ENCODE data around the gene NT5C2.
"Not testable (repeated sequence)": the region's sequence is repeated elsewhere in the genome, so short reads cannot be mapped to it uniquely, and the experiment has no call there.

Gene NT5C2

DNA sequence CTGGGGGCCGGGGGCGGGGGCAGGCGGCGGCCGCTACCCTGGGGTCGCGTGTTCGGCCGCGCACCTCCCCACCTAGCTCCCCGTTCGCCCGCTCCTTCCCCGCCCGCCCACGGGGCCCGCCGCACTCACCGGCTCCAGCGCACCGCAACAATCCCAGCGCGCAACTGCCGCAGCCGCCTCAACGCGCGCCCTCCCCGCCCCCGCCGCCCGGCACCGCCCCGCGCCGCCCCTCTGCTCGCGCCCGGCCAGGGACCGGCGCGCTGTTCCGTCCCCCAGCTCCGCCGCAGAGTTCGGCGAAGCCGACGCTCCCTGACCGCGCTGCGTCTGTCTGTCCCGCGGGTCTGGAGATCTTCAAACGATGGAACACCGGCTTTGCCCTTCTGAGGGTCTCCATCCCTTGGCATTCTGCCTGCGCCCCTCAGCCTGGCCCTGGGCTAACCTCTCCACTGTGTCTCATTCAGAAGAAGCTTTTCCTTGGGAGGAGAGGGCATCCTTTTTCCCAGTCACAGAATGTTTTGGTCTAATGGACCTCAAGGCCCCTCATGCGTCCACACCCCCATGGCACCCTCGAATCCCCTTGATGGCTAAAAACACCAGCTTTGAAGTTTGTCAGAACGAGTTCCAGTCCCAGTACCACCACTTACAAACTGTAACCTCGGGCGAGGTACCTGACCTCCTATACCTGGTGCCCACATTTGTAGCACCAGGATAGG lies at the start of gene NT5C2:
NT5C2 (minus strand) TSS at position 166 of the 713 bp plus-strand sequence. CDS start 18,314 bp downstream, outside the sequence.
- DNase-seq: peak; percentile 79

DNA sequence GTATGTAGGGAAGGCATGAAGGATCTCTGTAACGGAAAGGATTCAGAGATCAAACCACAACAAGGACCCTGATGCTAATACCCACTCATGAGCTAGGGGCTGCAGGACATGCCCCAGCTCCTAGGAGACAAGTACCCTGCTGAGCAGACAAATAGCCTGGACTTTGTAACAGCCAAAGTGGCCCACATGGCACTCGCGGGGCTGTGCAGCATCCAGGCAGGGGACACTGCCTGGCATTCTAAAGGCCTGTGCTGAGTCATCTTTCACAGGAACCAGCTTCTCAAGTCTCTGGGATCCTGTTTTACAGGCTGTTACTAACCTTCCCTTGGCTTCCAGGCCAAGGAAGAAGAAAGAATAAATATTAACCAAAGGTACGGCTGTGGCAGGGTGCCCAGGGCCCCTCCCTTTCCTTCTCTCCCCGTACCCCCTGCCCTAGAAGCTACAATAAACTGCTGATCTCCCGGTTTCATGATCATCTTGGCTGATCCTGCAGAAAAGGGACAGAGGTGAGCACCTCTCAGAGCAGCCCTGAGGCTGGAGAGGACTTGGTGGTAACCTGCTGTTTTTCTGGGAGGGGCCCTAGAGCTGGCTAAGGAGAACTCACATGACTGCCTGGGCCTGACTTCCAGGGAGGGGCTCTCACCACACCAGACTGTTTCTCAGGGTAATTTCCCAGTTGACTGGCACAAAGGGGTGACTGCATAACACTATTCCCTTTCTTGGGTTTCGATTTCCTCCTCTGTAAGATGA lies 48.4 kb upstream of the NT5C2 start:
- peak; percentile 5 for DNase-seq

GRCh38 chr10:103238506-103239252 lies 45.6 kb upstream of the NT5C2 start:
- DNase-seq: no peak

DNA sequence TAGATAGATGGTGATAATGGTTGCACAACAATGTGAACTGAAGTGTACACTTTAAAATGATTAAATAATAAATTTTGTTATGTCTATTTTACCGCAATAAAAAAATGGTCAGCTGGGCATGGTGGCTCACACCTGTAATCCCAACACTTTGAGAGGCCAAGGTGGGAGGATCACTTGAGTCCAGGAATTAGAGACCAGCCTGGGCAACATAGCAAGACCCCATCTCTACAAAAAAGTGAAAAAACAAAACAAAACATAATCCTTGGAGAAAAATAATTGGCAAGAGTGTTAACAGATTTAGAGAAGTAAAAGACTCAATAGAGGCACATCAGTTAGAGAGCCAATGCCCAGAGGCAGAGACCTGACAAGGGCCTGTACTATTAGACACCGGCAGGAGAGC lies 42.7 kb upstream of the NT5C2 start:
- no peak for DNase-seq

DNA sequence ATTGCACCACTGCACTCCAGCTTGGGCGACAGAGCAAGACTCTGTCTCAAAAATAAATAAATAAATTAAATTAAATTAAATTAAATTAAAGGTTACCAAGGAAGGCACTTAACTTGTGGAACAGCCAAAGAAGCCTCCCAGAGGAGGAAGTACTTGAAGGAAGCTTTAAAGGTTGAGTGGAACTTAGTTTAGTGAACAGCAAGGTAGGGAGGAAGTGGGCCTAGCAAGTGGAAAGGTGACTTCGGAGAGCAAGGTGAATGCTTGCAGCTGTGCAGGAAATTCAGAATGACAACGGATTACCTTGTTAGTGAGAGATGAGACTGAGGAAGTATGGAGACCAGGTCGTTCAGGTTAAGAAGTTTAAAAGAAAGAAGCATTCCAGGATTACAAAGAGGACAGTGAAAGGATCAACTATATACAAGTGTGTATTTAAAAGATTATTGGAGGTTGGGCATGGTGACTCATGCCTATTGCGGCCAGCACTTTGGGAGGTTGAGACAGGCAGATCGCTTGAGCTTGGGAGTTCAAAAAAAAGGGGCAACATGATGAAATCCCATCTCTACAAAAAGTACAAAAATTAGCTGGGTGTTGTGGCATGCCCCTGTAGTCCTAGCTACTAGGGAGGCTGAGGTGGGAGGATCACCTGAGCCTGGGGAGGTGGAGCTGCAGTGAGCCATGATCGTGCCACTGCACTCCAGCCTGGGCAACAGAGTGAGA lies 39.9 kb upstream of the NT5C2 start:
- DNase-seq: no peak

DNA sequence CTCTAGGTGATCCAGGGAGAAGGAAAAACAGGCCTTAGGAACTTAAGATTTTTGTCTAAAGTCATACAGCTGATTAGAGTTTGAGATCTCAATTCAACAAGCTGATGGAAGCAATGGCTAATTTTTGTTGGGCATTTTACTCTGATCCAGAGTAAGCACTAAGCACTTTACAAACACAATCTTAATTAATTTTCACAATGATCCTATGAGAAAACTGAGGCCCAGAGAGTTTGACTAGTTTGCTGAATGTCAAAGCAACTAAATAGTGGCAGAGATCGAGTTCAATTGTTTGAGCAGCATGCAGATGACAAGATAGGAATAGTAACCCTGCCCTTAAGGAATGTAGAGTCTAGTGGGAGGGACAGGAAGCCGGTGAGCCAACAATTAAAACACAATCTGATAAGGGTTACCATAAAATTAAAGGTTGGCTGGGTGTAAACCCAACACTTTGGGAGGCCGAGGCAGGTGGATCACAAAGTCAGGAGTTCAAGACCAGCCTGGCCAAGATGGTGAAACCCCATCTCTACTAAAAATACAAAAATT lies 39.1 kb upstream of the NT5C2 start:
- DNase-seq: no peak

DNA sequence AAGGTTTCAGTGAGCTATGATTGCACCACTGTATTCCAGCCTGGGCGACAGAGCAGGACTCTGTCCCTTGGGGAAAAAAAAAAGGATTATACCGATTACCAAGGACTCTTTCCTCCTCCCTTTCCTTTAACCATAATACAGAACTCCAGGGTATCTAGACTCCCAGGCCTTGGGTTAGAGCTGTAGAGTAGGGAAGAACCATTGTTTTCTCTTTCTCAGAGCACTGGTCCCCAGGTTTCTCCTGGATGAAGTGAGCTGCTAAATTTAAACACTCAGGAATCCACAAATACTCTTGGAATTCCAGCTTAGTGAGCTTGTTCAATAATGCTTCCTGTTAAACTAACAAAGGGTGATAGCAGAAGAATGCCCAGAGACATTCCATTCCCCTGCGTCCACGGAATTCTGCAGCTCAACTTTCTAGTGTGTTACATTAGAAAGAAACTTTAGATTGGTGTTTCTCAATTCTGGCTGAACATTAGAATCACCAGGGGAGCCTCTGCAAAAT lies 38.0 kb upstream of the NT5C2 start:
- DNase-seq: no peak

GRCh38 chr10:103227416-103227815 lies 34.3 kb upstream of the NT5C2 start:
- no peak for DNase-seq

GRCh38 chr10:103225939-103226338 lies 32.9 kb upstream of the NT5C2 start:
- no peak for DNase-seq

- DNase-seq: not testable (repeated sequence)
Measured at GRCh38 chr10:103224721-103225120, 31.6 kb upstream of the NT5C2 start.

- no peak for DNase-seq
Measured at GRCh38 chr10:103224133-103224532, 31.1 kb upstream of the NT5C2 start.

DNA sequence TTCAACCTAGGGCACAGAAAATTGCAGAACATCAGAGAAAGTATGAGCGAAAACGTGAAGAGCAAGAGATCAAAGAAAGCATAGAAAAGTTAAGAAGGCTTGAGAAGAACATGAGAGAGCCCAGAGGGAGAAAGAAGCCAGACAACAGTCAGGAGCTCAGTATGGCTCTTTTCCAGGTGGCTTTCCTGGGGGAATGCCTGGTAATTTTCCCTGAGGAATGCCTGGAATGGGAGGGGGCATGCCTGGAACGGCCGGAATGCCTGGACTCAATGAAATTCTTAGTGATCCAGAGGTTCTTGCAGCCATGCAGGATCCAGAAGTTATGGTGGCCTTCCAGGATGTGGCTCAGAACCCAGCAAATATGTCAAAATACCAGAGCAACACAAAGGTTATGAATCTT lies 23.3 kb upstream of the NT5C2 start:
- not testable (repeated sequence) for DNase-seq

DNA sequence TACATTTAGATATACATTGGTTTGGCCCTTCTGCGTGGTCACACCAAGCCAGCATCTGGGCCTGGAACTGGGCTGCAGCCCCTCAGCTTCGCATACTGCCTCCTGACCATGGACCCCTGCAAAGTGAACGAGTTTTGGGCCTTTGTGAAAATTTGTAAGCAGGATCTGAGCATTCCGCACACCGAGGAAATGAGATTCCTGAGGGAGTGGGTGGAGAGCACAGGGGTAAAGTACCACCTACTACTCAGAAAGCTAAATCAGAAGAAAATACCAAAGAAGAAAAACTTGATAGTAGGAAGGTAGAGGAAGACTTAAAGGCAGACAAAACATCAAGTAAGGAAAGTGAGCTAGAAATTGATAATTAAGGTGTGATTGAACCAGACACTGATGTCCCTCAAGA lies 22.5 kb upstream of the NT5C2 start:
- no peak for DNase-seq

GRCh38 chr10:103210262-103210661 lies 17.2 kb upstream of the NT5C2 start:
- not testable (repeated sequence) for DNase-seq

DNA sequence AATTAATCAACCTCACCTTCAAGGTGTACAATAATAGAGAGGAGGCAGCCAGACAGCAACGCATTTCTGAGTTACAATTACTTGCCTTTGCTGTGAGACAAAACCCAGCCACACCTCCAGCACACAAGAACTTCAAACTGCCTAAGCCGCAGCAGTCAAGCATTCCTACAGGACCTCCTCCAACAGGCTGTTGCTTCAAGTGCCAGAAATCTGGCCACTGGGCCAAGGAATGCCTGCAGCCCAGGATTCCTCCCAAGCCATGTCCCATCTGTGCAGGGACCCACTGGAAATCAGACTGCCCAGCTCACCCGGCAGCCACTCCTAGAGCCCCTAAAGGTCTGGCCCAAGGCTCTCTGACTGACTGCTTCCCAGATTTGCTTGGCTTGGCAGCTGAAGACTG lies 14.6 kb upstream of the NT5C2 start:
- not testable (repeated sequence) for DNase-seq

DNA sequence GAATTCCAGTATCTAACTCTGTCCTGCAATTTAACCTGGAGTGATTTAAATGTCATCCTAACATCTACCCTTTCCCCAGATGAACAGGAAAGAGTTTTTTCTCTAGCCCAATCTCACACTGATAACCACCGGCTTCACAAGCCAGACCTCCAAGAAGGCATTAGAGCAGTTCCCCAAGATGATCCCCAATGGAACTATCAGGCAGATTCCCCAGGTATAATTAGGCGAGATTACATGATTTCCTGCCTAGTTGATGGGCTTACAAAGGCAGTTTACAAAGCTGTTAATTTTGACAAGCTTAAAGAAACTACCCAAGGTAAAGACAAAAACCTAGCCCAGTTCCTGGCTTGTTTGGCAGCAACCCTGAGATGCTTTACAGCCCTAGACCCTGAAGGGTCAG lies 14.1 kb upstream of the NT5C2 start:
- DNase-seq: no peak

DNA sequence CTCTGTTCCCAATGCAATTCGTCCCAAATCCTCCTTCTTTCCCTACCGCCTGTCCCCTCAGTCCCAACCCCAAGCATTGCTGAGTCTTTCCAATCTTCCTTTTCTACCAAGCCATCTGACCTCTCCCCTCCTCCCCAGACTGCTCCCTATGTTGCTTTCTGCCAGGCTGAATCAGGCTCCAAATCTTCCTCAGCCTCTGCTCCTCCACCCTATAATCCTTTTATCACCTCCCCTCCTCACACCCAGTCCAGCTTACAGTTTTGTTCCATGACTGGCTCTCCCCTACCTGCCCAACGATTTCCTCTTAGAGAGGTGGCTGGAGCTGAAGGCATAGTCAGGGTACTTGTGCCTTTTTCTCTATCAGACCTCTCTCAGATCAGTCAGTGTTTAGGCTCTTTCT lies 13.6 kb upstream of the NT5C2 start:
- DNase-seq: not testable (repeated sequence)

DNA sequence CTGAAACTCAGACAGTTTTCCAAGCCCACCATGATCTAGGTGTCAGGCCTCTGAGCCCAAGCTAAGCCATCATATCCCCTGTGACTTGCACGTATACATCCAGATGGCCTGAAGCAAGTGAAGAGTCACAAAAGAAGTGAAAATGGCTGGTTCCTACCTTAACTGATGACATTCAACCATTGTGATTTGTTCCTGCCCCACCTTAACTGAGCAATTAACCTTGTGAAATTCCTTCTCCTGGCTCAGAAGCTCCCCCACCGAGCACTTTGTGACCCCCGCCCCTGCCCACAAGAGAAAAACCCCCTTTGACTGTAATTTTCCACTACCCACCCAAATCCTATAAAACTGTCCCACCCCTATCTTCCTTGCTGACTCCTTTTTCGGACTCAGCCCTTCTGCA lies 12.3 kb upstream of the NT5C2 start:
- DNase-seq: not testable (repeated sequence)

DNA sequence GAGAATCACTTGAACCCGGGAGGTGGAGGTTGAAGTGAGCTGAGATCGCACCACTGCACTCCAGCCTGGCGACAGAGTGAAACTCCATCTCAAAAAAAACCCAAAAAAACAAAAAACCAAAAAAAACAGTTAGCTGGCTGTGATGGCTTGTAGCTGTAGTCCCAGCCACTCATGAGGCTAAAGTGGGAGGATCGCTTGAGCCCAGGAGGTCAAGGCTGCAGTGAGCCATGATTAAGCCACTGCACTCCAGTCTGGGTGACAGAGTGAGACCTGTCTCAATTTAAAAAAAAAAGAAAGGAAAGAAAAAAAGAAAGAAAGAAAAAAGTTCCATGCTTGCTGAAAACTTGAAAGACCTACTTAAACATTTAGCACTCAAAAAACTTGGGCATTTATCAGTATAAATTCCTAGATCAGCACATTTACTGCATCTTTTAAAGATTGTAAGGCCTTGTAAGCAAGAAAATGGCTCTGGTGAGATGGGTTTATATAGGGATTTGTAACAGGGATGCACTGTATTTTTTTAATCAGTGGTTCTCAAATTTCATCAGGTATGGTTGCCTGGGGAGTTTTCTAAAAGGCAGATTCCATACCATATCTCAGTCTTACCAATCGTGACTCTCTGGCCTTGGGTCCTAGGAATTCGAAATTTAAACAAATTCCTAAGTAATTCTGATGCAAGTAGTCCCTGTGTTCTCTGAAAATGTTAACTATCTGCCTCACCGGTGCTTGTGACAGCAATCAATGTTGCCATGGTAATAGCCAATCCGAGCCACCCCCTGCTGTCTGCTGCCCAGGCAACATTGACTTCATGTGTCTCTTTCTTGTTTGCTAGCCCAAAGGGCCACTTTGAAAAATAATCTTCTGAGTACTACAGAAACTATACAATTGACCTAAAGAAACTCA lies 11.5 kb upstream of the NT5C2 start:
- DNase-seq: no peak

- DNase-seq: no peak
Measured at GRCh38 chr10:103203466-103203865, 10.4 kb upstream of the NT5C2 start.

GRCh38 chr10:103202319-103202718 lies 9.2 kb upstream of the NT5C2 start:
- no peak for DNase-seq

All from CD4-positive, alpha-beta T cell treated with Interleukin-17A for 1 hour (primary cell).